Spleen (tissue), 7 donors: ENCODE data around the gene DTNA.

Experiments
- CTCF ChIP-seq, 11 experiments: fragments of 200-600 bp in 7 of 11; fragments of 450-650 bp in 4 of 11; sonication (generic) in 4 of 11; IDR thresholded peaks in 8 of 11; conservative IDR thresholded peaks in 3 of 11; 1 replicate in 7 of 11; 2 replicates in 4 of 11; pipeline versions ENCODE4 v1.4.0 to v1.8.0; 2016 to 2021; ENCODE audit warnings: antibody characterized with exemption in 11 of 11, inconsistent platforms in 4 of 11, mild to moderate bottlenecking in 1 of 11
- POLR2A ChIP-seq, 3 donors: fragments of 450-650 bp; IDR thresholded peaks; one replicate each; pipeline ENCODE4 v1.5.1; 2017; ENCODE audit warnings: antibody characterized with exemption in 3 of 3, mild to moderate bottlenecking in 1 of 3
- POLR2AphosphoS5 ChIP-seq, 3 donors: sonication (generic); formaldehyde crosslinking; IDR thresholded peaks; one replicate each; pipeline ENCODE4 v1.5.1; 2017; ENCODE audit warnings: antibody characterized with exemption in 3 of 3
- donor health status: DM: no; HTN: no; CAD: no; lungs with moderate emphysema.
- donor health status: DM: no; HTN: no; CAD: no.
- donor health status: DM: no; HTN: no; CAD: no.

DNA sequence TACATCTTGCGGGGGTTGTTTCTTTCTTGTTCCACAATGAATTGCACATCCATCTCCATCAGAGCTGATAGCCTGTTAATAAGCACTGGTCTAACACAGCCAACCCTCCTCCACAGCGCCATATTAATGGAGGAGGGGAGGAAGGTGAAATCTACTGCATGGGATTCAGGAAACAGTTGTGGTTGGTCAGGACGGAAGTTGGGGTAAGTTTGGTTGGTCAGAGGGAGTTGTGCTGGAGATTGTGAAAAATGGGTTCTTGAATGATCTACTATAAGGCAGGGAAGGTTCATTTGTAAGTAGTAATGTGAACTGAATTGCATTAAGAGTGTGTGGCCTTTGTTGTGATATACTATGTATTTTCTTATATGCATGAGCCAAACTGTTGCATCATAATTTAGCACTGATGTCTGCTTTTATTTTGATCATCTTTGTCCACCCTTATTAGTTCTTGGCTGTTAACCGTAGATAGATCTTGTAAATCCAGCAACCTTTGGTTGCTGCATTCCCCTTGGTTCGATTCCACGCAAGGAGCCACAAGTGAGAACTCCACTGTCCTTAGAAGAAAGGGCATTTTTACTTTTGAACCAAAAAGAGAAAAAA, 180.5 kb downstream of the DTNA start:
- no peak for TF ChIP-seq CTCF (IDR thresholded peaks at IDR 0.05 in 8 of 11, conservative IDR thresholded peaks at IDR 0.05 in 3 of 11)
- TF ChIP-seq POLR2A (IDR thresholded peaks at IDR 0.05), result no peak
- no peak for TF ChIP-seq POLR2AphosphoS5 (IDR thresholded peaks at IDR 0.05)
